NCI-H1092 treated with DMSO at 0.1 percent for 48 hours (cell line): ENCODE data around the gene SLC39A1.
"Not testable (repeated sequence)": the region's sequence is repeated elsewhere in the genome, so short reads cannot be mapped to it uniquely, and the experiment has no call there.

Source experiments
- DNase-seq: peaks from one replicate; lab custom pipeline; 2025; lab: John Stamatoyannopoulos, UW

Gene SLC39A1, protein sequence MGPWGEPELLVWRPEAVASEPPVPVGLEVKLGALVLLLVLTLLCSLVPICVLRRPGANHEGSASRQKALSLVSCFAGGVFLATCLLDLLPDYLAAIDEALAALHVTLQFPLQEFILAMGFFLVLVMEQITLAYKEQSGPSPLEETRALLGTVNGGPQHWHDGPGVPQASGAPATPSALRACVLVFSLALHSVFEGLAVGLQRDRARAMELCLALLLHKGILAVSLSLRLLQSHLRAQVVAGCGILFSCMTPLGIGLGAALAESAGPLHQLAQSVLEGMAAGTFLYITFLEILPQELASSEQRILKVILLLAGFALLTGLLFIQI

DNA sequence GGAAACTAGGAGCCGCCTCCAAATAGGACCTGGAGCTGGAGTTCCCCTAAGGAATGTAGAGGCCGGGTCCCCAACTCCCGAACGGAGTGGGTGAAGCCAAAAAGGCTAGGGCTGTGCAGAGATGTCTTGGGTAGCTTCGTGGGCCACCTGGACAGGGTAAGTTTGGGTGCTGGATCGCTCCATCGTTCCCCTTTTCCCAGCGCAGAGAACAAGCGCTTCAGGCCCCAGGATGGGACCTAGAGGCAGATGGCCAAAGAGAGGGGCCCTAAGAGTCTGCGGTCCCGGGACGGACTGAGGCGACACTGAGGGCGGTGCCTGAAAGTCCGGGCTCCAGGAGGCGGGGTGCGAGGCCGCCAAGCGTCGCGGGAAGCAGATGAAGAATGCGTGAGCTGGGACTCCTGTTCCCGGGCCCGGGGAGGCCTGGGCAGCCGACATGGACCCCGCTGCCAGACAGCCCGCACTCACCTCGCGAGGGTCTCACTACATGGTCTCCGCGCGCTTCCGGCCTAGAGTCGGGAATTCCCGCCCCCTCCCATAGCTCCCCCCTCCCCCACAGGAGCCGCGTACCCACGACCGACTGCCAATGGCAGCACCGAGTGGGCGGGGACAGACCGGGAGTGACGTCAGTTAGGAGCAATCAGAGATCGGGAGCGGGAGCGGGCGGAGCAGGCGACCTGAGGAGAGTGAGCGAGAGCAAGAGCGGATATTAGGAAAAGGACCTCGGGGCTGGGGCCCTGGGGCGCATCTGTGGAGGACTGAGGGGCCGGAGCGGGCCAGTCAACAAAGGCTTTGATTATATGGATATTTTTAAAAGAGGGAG, at the start of gene SLC39A1:
Gene SLC39A1 (minus strand): TSS at position 508 of the 820 bp plus-strand sequence. CDS start 822 bp downstream, outside the sequence.
- DNase-seq, result peak; percentile 99

- not testable (repeated sequence) for DNase-seq
These were observed 49.2 kb upstream of the SLC39A1 start for GRCh38 chr1:154012543-154012942.

DNA sequence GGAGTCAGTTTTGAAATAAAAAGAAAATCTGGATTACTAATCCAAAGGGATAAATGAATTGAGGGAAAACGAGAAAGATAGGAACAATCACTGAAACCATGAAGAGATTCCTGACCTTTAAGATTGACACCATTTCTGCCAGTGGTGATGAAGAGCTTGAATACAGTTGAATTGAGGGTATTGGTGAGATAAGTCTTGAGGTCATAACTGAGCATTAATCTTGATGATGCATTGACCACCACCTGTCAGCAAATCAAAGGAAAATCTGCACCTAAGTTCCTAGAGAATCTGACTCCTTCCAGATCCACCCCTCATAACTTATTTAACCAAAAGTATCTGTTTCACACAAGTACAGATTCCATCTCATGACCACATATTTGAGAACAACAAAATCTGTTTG, 48.8 kb upstream of the SLC39A1 start:
- DNase-seq, result no peak

DNA sequence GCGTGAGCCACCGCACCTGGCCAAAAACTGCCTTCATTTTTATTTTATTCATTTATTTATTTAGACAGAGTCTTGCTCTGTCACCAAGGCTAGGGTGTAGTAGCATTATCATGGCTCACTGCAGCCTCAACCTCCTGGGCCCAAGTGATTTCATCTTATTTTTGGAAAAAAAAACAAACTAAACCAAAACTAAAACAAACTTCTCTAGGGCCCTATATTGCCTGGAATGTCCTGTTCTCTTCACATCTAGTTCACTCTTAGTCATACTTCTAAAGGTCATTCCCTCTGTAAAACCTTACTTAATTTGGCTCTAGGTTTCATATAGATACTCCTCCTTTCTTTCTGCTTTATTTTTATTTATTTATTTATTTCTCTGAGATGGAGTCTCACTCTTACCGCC, 42.8 kb upstream of the SLC39A1 start:
- DNase-seq, result no peak

DNA sequence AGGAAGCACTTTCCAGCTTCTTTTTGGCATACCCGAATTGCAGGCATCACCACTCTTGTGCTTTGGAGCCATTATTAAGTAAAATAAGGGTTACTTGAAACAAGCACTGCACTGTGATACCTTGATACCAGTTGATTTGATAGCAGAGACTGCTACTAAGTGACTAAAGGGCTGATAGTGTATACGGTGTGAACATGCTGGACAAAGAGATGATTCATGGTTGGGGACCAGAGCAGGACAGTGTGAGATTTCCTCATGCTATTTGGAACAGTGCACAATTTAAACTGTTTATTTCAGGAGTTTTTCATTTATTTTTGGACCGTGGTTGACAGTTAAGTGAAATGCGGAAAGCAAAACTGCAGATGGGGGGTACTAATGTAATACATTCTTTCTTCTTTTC, 37.1 kb upstream of the SLC39A1 start:
- no peak for DNase-seq

DNA sequence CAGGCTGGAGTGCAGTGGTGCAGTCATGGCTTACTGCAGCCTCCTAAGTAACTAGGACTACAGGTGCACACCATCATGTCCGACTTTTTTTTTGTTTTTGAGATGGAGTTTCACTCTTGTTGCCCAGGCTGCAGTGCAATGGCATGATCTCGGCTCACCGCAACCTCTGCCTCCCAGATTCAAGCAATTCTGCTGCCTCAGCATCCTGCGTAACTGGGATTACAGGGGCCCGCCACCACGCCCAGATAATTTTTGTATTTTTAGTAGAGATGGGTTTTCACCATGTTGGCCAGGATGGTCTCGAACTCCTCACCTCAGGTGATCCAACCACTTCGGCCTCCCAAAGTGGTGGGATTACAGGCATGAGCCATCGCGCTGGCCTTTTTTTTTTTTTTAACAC, 33.5 kb upstream of the SLC39A1 start:
- not testable (repeated sequence) for DNase-seq

- DNase-seq, result no peak
These were observed 32.3 kb upstream of the SLC39A1 start for GRCh38 chr1:153995640-153996039.

GRCh38 chr1:153995202-153995601, 31.9 kb upstream of the SLC39A1 start:
- no peak for DNase-seq

GRCh38 chr1:153991806-153992205, 28.5 kb upstream of the SLC39A1 start:
- no peak for DNase-seq

DNA sequence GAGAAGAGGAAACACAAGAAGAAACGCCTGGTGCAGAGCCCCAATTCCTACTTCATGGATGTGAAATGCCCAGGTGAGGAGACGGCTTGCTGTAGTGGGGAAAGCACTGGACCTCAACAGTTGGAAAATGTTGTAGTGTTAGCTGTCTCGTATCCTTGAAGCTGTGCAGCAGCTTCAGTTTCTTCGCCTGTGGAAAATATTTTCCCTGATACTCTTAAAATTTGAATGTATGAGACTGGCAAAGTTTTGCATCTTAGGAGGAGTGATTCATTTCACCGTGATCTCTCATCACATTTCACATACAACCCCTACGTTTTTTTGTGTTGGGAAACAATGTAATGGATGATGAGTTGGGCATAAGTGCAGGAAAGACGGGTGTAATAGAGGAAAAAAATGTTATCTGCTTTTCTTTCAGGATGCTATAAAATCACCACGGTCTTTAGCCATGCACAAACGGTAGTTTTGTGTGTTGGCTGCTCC, 27.9 kb upstream of the SLC39A1 start:
- DNase-seq, result no peak

- peak; percentile 99 for DNase-seq
These were observed 27.3 kb upstream of the SLC39A1 start, which contains the start of gene RPS27 for GRCh38 chr1:153990468-153991150. Gene RPS27 (plus strand): TSS chr1:153990762. CDS start chr1:153990797, 35 bp downstream.

DNA sequence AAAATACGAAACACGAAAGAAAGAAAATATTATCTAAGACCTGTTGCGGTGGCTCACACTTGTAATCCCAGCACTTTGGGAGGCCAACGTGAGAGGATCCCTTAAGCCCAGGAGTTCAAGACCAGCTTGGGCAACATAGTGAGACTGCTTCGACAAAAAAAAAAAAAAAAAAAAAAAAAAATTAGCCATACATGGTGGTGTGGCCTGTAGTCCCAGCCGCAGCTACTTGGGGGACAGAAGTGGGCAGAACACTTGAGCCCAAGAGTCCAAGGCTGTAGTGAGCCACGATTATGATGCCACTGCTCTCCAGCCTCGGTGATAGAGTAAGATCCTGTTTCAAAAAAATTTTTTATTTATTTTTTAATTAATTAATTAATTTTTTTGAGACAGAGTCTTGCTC, 24.3 kb upstream of the SLC39A1 start:
- DNase-seq, result no peak

DNA sequence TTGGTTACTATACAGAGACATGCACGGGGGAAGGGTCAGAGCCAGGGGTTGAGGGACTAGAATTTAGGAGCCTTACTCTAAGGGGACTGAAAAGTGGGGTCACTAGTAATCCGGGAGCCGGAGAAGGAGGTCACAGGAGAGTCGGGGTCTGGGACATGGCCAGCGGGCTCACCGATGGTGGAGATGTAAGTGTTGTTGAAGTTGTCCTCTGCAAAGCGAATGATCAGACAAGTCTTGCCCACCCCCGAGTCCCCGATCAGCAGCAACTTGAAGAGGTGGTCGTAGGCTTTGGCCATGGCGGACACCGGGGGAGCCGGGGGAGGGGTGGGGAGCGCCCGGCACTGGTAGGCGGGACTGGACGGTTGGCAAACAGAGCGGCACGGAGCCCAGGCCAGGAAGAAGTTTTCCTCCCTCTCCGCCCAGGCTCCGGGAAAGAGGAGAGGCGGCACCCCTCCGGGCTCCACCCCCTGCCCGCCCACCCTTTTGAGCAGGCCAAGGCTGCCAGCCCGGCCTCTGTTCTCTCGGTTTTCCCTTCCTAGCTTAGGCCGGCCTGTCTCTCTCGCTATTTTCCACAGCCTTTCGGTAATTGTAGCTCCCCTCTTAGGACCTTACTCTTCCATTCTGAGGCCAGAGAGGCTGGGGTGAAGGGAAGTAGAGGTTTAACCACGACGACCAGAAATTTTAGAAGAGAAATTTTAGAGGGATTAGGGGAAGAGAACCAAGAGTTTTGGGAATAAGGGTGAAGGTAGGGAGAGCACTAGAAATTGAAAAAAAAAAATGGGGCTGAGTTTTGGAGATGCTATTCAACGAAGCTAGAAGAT, 22.8 kb upstream of the SLC39A1 start, which contains the start of gene RAB13:
Gene RAB13 (minus strand): TSS at position 399 of the 821 bp plus-strand sequence. CDS start 103 bp downstream, at position 296.
- DNase-seq, result peak; percentile 70

DNA sequence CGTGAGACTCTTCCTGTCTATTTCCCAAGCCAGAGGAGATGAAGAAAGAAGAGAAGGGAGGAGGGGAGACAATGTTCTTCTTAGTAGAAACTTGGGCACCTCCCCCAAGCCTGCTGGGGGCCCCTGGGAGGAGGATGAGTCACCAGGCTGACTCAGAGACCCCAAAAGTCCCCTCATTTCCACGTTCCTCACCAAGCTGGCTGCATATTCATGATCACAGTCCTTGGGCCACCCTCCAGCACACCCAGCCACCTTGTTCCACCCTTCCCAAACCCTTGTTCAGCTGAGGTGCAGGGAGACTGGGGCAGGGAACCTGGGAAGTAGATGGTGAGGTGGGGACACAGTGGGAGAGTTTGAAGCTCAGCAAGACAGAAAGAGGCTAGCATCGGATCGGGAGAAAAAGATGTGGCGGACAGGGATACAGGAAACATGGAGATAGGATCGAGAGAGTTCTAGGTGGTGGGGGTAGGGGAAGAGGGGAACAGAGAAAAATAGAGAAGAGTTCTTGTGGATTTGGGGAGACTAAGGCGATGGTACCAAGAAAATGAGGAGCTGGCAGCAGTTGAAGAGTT, 22.1 kb upstream of the SLC39A1 start:
- no peak for DNase-seq

DNA sequence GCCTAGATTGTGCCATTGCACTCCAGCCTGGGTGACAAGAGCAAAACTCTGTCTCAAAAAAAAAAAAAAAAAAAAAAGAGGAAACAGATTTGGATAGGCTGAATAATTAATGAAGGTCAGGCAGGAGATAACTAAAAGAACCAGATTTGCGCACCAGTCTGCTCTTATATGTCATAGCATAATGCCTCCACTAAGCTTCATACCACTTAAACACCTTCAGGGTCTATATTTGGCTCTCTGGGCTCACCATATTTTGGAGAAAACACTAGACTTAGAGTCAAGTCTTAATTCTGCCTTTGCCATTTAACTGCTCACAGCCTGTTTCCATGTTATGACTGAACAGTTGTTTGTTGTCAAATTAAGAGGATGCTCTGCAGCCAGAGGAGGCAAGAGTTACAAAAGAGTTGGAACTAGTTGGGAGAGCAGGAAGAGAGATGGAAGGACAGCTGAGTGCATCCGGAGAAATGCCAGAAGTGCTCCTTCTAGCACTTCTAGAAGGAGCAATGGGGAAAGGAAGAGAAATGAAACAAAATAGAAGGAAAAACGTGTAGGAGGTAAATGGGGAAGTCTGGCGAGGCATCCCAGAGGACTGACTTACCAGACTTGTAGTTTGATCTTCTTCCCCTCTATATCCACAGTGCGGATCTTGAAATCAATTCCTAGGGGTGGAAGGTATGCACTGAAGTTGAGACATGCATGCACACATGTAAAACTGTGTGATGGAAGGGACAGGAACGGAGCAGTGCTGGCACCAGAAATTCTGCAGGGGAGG, 21.0 kb upstream of the SLC39A1 start:
- DNase-seq, result no peak

DNA sequence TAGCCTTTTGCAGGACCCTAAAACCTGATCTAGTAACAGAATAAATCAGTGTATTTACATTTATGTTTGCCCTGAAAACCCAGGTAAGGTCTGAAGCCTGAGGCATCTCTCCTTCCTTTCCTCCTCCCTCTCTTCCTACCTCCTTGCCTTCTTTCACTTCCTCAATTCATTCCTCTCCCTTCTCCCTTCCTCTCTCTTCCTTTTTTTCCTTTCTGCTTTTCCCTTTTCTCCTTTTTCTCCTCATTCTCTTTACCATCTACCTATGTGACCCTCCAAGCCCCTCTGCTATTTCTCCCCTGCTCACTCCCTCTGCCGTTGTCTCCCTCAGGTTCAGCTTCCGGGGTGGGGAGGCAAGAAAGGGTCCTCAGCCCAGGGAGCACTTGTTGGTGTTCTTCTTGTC, 18.4 kb upstream of the SLC39A1 start:
- DNase-seq, result not testable (repeated sequence)

DNA sequence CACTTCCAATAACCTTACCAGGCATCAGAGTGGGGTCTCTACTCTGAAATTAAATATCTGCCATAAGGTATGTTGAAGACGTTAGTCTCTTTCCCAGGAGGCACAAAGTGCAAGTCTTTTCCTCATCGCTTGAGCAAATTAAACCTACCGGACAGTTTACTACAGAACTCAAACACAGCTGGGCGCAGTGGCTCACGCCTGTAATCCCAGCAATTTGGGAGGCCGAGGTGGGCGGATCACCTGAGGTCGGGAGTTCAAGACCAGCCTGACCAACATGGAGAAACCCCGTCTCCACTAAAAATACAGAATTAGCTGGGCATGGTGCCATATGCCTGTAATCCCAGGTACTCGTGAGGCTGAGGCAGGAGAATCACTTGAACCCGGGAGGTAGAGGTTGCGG, 15.8 kb upstream of the SLC39A1 start:
- not testable (repeated sequence) for DNase-seq

DNA sequence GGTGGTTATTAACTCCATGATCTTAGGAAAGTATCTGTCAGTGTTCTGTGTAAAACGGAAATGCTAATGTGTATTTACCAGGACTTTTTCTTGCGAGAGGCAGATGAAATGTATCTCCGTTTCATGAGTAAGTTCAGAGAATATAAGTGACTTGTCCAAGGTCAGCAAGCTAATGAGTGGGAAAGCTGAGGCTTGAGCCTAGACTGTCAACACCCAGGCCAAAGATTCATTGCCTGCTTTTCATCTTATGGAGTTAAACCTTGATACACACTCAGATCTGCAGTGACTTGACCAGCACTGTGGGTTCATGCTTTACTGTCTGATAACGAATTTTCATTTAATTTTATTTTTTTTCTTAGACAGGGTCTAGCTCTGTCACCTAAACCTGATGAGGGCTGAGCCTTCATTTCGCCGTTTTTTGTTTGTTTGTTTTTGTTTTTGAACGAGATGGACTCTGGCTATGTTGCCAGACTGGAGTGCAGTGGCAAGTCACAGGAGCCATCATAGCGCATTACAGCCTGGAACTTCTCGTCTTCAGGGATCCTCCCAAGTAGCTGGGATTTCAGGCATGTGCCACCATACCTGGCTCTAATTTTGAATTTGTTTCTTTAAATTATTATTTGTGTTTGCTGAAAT, 15.1 kb upstream of the SLC39A1 start:
- DNase-seq, result no peak
